ENCODE data around the gene TNS1.
"Not testable (repeated sequence)": the region's sequence is repeated elsewhere in the genome, so short reads cannot be mapped to it uniquely, and the experiment has no call there.

The TNS1 gene

DNA sequence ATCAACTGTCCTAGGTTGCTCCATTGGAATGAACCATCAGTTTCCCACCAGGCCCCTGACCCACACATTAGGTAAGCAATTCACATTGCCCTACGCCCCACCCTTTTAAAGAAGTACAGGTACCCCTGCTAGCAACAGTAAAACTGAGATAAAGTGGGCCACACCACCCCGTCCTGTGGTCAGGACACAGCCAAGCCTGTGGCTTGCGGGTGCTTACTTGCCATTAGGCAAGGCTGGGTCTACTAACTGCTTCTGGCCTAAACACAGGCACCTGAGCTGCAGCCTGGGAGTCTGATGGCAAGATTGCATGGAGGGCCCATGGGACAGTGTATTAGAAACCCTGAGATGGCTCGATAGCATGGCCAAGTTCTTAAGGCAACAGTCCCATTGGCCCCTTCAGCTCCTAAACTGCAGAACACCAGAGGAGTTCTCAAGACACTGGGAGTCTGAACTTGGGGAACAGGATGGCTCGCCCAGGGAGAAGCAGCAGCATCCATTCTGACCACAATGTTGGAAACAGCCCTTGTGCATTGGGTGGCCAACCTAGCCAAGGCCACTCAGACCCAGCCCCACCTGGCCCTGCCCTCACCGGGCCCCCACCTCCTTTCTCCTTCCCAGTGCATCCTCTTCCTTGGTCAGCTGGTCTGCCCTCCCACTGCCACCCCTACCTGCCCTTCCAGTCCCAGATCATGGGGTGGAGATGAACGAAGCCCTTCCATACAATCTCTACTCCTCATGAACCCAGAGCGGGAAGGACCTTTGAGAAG, 177.1 kb downstream of the TNS1 start:
- DNase-seq = no peak

- DNase-seq = no peak
These were observed 178.6 kb downstream of the TNS1 start for GRCh38 chr2:217824223-217824622.

- no peak for DNase-seq
These were observed 179.2 kb downstream of the TNS1 start for GRCh38 chr2:217823626-217824025.

DNA sequence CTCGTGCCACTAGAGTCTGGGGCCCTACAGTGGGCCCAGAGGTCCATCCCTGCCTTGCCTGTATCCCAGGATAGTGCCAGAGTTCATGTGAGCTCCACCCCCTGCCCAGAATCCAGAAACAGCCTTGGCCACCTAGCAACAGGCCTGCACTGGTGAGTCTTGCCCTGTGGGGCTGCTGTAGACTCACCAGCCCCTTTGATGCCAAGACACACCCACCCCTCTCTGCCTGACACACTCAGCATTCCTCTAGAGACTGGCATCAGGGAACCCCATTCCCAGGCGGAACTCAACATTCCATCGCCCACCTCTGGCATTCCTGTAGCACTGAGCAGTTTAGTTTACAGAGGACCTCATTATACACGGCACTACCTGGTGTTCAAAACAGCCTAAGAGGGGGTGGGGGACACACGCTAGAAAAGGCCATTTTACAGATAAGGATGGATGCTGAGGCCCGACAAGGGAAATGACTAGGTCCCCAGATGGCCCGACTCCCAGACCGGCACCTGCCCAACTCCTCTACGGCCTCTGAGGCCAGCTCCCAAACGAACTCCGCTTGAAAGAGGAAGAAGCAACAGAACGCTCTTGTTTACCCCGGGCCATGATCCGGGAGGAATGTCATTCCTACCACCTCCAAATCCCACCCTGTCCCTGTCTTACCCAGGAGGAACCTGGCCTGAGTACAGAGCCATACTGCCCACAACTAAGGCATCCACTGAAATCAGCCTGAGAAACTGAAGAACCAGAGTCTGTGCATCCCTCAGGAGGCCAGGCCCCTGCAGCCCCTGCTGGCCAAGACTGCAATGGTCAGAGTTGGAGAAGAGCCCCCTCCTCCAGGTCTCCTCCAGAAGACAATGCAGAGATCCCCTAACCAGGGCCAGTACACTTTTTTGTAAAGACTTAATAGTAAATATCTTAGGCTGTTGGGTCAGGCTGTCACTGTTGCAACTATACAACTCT, 180.2 kb downstream of the TNS1 start:
- DNase-seq = no peak

- no peak for DNase-seq
These were observed 181.2 kb downstream of the TNS1 start for GRCh38 chr2:217821536-217822147.

- no peak for DNase-seq
These were observed 181.9 kb downstream of the TNS1 start for GRCh38 chr2:217820904-217821303.

DNA sequence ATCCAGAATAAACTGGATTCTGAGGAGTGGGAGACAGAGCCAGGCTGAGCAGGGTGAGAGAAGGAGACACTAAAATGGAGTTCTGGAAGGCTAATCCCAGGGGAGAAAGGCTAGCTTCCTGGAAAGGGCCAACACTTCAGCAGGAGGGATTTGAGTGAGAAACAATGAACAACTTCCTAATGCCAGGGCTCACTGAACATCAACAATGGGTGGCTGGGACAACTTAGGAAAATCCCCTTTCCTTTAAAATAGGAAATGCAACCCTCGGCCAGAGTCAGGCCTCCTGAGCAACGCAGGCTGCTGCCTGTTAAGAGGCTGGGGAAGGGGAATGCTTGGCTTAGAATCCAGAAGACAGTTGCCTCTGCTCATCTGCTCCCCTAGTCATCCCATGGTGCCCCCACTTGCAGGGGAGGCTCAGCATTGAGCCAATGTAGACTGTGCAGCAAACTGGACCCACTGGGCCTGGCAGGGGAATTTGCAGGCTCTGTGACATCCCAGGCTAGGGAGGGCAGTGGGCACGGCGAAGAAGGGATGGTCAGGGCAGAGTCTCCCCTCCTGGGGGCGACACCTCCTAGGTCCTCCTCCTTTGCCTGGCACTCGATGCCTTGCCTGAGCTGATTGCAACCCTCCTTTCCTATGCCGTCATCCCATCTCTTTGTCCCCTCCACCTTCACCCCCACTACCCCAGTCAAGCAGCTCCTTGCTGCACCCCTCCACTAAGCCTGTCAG, 182.5 kb downstream of the TNS1 start:
- no peak for DNase-seq

- DNase-seq = no peak
These were observed 184.4 kb downstream of the TNS1 start for GRCh38 chr2:217818293-217818850.

- no peak for DNase-seq
These were observed 185.1 kb downstream of the TNS1 start for GRCh38 chr2:217817466-217818292.

- no peak for DNase-seq
These were observed 186.4 kb downstream of the TNS1 start for GRCh38 chr2:217816396-217816869.

DNA sequence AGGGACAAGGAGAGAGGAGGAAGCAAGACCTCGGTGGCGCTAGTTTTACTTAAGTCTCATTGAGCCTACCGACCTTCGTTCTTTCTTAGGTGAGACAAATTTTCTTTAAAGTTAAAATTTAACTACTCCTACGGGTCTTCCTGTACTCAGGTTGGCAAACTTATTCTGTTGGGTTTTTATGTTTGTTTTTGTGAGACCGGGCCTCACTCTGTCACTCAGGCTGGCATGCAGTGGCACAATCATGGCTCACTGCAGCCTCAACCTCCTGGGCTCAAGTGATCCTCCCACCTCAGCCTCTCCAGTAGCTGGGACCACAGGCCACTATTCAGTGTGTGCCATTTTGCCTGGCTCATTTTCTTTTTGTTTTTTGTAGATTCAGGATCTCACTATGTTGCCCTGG, 189.0 kb downstream of the TNS1 start:
- no peak for DNase-seq

GRCh38 chr2:217812170-217812569, 190.6 kb downstream of the TNS1 start:
- DNase-seq = no peak

DNA sequence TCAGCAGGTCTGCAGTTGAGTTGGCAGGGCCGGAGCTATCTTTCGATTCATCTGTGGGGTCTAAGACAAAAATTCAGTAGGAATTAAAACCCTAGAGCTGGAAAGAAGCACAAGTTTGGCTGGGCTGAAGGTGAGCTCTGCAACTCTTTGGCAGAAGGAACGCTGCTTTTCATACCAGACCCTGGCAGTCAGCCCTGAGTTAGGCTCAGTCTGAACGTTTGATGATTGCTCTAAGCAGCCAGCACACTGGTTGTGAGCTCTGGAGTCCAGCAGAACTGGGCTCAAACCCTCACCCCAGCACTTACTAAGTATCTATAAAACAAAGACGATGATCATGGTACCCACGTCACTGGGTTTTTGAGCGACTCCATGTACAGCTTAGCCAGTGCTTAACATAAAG, 192.5 kb downstream of the TNS1 start:
- no peak for DNase-seq

DNA sequence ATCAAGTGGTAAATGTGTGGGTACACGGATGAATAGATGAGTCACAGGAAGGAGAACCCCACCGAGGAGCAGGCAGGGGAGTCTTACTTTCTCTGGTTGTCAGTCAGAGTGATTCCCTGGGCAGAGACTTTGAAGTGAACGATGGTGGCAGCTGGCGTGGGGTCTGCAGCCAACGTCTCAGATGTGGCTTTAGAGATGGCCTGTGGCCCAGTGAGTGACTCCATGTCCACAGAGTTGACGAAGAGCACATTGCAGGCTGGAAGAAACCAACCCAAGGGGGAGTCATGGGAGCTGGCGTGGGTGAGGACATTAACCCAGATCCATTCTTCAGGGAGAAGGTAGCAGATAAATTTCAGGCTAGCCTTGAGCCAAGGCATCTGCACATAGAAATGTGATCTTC, 193.1 kb downstream of the TNS1 start:
- DNase-seq = no peak

DNA sequence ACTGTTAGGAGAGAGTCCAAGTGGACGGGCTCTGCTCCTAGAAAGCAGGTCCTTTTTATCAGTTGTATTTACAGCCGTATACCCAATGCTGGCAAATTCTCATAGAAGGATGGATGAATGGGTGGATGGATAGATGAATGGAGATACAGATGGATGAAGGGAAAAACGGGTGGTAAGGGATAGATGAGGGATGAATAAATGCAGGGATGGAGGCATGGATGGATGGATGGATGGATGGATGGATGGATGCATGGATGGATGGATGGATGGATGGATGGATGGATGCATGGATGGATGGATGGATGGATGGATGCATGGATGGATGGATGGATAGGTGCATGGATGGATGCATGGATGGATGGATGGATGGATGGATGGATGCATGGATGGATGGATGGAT, 193.8 kb downstream of the TNS1 start:
- not testable (repeated sequence) for DNase-seq

GRCh38 chr2:217808326-217808725, 194.5 kb downstream of the TNS1 start:
- DNase-seq = no peak

DNA sequence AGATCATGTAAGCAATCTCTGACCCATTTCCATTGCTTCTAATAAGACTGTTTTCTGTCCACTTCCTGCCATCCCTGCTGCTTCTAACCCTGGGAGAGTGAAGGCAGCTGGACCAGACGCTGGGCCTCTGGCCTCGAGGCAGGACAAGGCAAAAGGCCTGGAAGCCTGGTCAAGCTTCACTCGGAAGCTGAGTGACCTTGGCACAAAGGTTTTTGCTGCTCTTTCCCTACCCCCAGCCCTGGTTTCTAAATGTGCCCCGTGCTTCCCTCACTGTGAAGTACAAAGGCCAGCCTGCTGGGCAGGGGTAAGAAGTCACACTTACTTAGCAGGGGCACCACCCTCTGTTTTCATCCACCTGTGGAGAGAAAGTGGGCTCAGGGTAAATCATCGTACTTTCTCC, 195.0 kb downstream of the TNS1 start:
- DNase-seq = no peak

DNA sequence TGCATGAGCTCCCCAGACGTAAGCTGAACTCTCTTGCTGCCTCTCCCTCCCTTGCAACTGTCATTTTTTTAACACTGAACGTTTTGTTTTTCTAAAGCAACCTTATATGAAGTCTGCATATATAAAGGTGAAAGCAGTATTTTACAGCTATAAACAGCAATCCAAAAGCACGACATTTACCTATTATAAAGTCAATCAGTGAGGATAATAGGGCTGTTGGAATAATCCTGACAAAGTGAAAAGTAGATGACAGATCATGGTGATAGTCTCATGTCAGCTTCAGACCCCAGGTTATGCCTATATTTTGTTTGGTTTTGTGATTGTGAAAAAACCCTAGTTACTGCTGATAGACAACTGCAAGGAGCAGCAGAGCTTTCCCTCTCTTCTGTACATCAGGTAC, 195.8 kb downstream of the TNS1 start:
- DNase-seq = no peak

DNA sequence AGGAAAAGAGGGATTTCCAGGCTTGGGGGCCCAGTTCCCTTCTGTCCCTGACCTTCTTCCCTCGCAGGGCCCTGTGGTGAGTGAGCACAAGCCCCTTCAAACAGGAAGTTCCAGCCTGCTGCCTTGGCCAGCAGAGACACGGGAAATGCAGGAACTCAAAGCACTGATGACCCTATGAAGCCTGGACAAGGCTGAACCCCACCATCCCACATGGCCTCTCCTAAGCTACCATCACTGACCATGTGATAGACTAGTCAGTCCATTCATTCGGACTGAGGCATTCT, 196.4 kb downstream of the TNS1 start:
- no peak for DNase-seq

GRCh38 chr2:217805668-217806481, 196.9 kb downstream of the TNS1 start:
- DNase-seq = no peak
